ENCODE data around the gene RPS21.
A peak's percentile ranks its signal among the peaks of the same experiment; 100 is the strongest.

RPS21 gene

DNA sequence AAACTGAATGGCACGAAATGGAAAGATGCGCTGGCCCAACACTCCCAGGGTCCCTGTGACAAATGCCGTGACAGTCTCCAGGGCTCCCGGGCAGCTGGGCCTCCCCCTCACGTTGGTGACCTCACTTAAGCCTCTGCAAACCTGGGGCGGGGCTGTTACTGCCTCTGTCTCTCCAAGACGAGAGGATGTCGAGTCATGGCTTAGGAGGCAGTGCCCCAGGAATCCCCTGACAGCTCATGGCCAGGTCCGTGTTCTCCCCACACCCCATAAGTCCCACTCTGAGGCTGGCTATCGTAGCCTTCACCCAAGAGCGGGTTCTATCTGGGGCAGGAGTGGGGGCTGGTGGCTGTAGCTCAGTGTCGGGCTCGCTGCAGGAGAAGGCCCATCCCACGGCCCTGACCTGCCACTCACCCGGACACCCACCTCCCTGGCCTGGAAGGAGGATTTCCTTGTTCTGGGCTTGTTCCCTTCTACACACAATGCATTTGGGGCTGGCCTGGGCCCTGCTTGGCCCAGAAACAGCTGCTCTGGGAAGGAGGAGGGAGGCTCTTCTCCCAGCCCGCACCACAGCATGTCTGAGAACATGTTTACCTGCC lies 5.6 kb upstream of the RPS21 start:
- peaks cover 6% of the 10 kb centered on the region; the same call in 1 of the 2 replicates for H3K36me3 ChIP-seq (ENCODE audit: insufficient read depth, low read length)
- DNase-seq (ENCODE audit: low read depth, low spot score): no peak
- no peaks in the 10 kb centered on the region for H3K9me3 ChIP-seq (ENCODE audit: low read depth, low read length)
- H3K27ac ChIP-seq: no peak overlapping the region
- no peak overlapping the region for H3K9ac ChIP-seq (ENCODE audit: insufficient read length)
- no peak for TF ChIP-seq EZH2 (IDR thresholded peaks at IDR 0.05)
- no peak overlapping the region for H3K4me3 ChIP-seq

DNA sequence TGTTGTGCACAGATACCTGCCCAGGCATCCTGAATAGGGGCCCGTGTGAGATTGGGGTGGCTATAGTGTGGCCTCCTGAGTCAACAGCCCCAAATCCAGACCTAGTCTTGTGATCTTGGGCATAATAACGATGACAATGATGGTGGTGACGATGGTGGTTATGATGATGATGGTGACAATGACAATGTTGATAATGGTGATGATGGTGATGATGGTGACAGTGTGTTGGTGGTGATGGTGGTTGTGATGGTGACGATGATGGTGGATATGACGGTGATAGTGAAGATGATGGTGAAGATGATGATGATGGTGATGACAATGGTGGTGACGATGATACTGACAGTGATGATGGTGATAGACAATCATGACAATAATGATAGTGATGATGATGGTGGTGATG lies 5.1 kb upstream of the RPS21 start:
- Histone ChIP-seq H3K9ac (ENCODE audit: insufficient read length) (no peak overlapping the region), H3K36me3 (ENCODE audit: insufficient read depth, low read length) (peaks cover 6% of the 10 kb centered on the region; the same call in 1 of the 2 replicates), H3K27ac (no peak overlapping the region), H3K4me3 (no peak overlapping the region), H3K9me3 (ENCODE audit: low read depth, low read length) (no peaks in the 10 kb centered on the region)
- no peak for DNase-seq (ENCODE audit: low read depth, low spot score)
- TF ChIP-seq EZH2 (IDR thresholded peaks at IDR 0.05): no peak

DNA sequence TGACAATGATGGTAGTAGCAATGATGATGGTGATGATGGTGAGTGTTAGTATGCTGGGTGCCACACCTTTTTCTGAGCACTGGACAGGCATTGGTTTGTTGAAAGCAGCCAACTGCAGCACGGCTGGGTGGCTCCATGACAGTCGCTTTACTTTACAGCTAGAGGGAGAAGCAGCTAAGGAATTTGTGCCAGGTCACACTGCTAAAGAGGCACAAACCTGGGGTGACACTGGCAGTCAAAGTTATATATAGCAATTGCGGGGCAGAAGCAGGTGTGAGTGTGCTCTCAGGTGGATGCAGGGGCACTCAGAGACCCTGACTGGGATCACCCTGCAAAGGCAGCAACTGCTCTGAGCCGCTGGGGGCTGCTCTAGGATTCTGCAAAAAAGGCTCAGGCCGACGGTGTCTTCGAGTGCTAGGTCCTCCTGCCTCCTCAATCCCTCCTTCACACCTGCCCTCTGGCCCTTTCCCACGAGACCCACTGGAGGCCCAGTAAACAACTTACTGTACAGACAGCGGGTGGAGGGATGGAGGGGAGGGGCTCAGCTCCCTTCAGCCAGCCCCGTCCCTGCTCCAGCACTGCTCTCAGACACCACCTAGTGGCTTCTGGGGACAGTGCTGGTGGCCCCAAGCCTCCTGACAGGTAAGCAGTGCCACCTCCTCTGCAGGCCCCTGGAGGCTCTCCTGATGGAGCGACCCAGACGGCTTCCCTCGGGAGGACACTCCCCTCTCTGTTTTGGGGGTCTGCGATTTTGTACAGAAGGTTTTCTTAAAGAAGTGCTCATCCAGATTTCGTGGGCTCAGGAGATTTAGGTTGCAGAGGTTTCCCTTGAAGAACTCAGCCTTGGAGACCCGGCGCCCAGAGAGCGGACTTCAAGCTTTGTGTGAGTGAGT lies 4.4 kb upstream of the RPS21 start:
- DNase-seq (ENCODE audit: low read depth, low spot score): peak; percentile 12
- H3K36me3 ChIP-seq (ENCODE audit: insufficient read depth, low read length): peaks cover 8% of the 10 kb centered on the region
- H3K4me3 ChIP-seq: no peak overlapping the region
- H3K9ac ChIP-seq (ENCODE audit: insufficient read length): no peak overlapping the region
- H3K27ac ChIP-seq: no peak overlapping the region
- TF ChIP-seq POLR2AphosphoS5 (IDR thresholded peaks at IDR 0.05; ENCODE audit: borderline replicate concordance, low read depth, low read length): peak; percentile 61; the same call in 1 of the 2 replicates
- TF ChIP-seq FOXP2 (optimal IDR thresholded peaks at IDR 0.05; ENCODE audit: control extremely low read depth, extremely low read length, insufficient read depth): no peak
- no peaks in the 10 kb centered on the region for H3K9me3 ChIP-seq (ENCODE audit: low read depth, low read length)

DNA sequence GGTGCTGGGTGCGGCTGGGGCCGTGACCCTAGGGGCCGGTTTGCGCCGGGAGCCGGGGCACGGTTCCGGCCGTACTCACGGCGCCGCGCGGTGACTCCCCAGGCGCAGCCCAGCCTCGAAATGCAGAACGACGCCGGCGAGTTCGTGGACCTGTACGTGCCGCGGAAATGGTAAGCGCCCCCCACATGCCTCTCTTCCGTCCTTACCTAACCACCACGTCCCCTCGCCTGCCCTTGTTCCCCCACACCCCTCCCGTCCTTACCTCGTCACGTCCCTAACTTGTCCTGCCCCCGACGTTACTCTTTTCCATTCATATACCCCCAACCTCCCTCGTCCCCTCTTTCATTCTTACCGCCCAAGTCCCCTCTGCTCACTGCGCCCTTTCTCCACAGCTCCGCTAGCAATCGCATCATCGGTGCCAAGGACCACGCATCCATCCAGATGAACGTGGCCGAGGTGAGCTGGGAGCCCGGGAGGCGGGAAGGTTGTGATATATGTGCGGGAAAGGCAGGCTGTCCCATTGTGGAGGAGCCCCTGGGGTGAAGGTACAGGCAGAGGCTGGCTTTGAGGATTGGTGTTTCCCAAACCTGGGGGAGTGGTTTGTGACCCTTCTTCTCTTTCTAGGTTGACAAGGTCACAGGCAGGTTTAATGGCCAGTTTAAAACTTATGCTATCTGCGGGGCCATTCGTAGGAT lies 463 bp downstream of the RPS21 start:
- H3K36me3 ChIP-seq (ENCODE audit: insufficient read depth, low read length): peaks cover 33% of the 10 kb centered on the region

DNA sequence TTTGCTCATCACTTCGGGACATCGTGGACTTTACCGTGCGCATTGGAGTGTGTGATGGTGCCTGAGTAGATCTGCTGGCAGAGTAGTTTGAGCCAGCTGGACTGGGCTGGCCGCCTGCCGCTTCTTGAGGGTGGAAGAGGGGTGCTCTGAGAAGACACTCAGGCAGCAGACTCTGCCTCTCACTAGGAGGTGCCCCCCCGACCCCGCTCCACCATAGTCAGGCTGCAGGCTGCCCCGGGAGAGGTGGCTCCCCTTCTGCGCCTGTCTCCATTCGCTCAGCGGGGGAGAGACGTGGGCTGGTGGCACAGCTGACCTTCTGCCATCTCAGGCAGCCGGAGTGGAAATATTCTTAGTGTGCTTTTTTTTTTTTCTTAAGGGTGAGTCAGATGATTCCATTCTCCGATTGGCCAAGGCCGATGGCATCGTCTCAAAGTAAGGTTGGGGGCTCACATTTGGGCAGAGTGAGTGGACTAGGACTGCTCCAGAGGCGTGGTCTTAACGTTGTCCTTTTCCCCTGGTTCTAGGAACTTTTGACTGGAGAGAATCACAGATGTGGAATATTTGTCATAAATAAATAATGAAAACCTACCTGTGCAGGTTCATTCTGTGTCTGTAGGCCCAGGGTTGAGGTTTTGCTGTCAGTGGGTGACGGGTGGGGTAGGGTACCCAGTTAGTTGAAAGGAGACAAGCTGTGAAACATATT lies 1.2 kb downstream of the RPS21 start:
- H3K36me3 ChIP-seq (ENCODE audit: insufficient read depth, low read length): peaks cover 33% of the 10 kb centered on the region
- H3K4me3 ChIP-seq: peak overlapping the region; percentile 96
- peak overlapping the region; percentile 96 for H3K9ac ChIP-seq (ENCODE audit: insufficient read length)
- H3K9me3 ChIP-seq (ENCODE audit: low read depth, low read length): no peaks in the 10 kb centered on the region
- no peak for DNase-seq (ENCODE audit: low read depth, low spot score)
- TF ChIP-seq POLR2AphosphoS5 (IDR thresholded peaks at IDR 0.05; ENCODE audit: borderline replicate concordance, low read depth, low read length) (no peak), EZH2 (IDR thresholded peaks at IDR 0.05) (no peak), FOXP2 (optimal IDR thresholded peaks at IDR 0.05; ENCODE audit: control extremely low read depth, extremely low read length, insufficient read depth) (no peak)
- peak overlapping the region; percentile 55; the same call in 1 of the 2 replicates for H3K27ac ChIP-seq

More for the DNA sequence above, 463 bp downstream of the RPS21 start:
- Histone ChIP-seq H3K4me3 (peak overlapping the region; percentile 96), H3K9ac (ENCODE audit: insufficient read length) (peak overlapping the region; percentile 96), H3K9me3 (ENCODE audit: low read depth, low read length) (no peaks in the 10 kb centered on the region), H3K27ac (peak overlapping the region; percentile 55; the same call in 1 of the 2 replicates)
- DNase-seq (ENCODE audit: low read depth, low spot score): no peak
- TF ChIP-seq EZH2 (IDR thresholded peaks at IDR 0.05) (no peak), POLR2AphosphoS5 (IDR thresholded peaks at IDR 0.05; ENCODE audit: borderline replicate concordance, low read depth, low read length) (no peak), FOXP2 (optimal IDR thresholded peaks at IDR 0.05; ENCODE audit: control extremely low read depth, extremely low read length, insufficient read depth) (no peak)

DNA sequence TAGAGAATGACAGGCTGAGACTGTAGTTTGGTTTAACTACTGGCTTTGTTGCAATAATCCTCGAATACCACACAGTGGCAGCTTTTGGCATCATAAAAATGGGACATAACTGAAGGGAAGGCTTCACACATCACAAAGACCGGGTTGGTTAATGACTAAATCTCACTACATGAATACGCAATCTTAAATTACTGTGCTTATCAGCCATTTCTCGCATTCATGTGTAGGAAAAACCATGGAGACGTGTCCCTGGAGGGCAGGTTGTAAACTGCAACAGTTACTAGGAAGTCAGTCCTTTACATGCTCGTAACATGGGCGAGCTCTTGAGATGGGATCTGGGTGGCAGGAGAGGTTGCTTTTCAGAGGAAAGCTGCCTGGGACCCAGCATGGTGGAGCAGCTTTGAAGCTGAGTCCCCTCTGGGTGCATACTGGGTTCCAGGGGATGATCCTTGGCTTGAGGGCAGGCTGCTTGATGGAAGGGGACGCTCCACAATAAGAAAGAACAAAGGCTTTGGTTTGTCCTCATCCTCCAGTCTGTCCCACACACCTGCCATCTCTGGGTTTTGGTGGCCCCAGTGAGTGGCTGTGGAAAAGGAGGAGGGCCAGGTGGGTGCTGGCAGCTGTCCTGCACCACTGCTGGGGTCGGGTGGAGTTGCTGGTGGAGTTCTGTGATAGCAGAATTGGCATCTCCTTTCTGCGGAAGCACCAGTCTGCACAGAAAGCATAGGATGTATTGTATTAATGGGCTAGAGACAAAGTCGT lies 2.1 kb downstream of the RPS21 start:
- DNase-seq (ENCODE audit: low read depth, low spot score): no peak
- peak overlapping the region; percentile 96 for H3K4me3 ChIP-seq
- peaks cover 33% of the 10 kb centered on the region for H3K36me3 ChIP-seq (ENCODE audit: insufficient read depth, low read length)
- peak overlapping the region; percentile 96 for H3K9ac ChIP-seq (ENCODE audit: insufficient read length)
- peak overlapping the region; percentile 19; the same call in 1 of the 2 replicates for H3K27ac ChIP-seq
- TF ChIP-seq POLR2AphosphoS5 (IDR thresholded peaks at IDR 0.05; ENCODE audit: borderline replicate concordance, low read depth, low read length) (peak; percentile 49), FOXP2 (optimal IDR thresholded peaks at IDR 0.05; ENCODE audit: control extremely low read depth, extremely low read length, insufficient read depth) (no peak), EZH2 (IDR thresholded peaks at IDR 0.05) (no peak)
- H3K9me3 ChIP-seq (ENCODE audit: low read depth, low read length): no peaks in the 10 kb centered on the region

DNA sequence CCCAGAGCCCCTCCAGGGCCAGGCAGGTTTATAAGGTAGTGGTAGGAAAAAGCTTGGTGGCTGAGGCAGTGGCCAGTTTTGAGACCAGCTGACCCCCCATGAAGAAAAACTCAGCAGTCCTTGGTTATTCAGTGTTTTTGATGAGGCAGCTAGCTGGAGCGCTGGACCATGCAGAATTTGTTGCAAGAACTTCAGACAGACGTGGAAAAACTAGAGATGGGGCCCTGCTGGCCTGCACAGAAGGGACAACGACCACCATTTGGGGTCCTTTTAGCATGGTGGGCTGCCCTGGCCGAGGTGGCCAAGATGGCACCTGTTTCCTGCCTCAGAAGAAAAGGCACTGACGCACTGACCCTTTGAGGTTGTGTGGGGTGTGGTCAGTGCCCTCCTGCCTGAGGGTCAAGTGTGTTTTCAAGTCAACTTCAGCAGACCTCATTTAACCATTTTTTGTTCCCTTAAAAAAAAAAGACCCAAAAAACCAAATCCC lies 2.7 kb downstream of the RPS21 start:
- no peak overlapping the region for H3K4me3 ChIP-seq
- DNase-seq (ENCODE audit: low read depth, low spot score): no peak
- 0 out of 2 replicates have a peak overlapping the region, but pooled peaks have one; percentile 6 for H3K27ac ChIP-seq
- peaks cover 33% of the 10 kb centered on the region for H3K36me3 ChIP-seq (ENCODE audit: insufficient read depth, low read length)
- TF ChIP-seq POLR2AphosphoS5 (IDR thresholded peaks at IDR 0.05; ENCODE audit: borderline replicate concordance, low read depth, low read length) (no peak), EZH2 (IDR thresholded peaks at IDR 0.05) (no peak), FOXP2 (optimal IDR thresholded peaks at IDR 0.05; ENCODE audit: control extremely low read depth, extremely low read length, insufficient read depth) (no peak)
- H3K9me3 ChIP-seq (ENCODE audit: low read depth, low read length): no peaks in the 10 kb centered on the region
- no peak overlapping the region for H3K9ac ChIP-seq (ENCODE audit: insufficient read length)

All from SK-N-MC (cell line).